IPS DF 4.7 (cell line): ENCODE measurements around the gene TMBIM1.
A peak's percentile ranks its signal among the peaks of the same experiment; 100 is the strongest.

Experiments used
- DNase-seq: peaks from one replicate; pipeline ENCODE4 v3.0.0-alpha.2; 2013; ENCODE audit warnings: low spot score; ENCODE audit errors: extremely low read depth

The TMBIM1 gene

GRCh38 chr2:218259099-218259961 lies 33.0 kb downstream of the TMBIM1 start:
- no peak for DNase-seq

- peak; percentile 76 for DNase-seq
These were observed 34.8 kb downstream of the TMBIM1 start for GRCh38 chr2:218257390-218257981.

GRCh38 chr2:218256612-218257350 lies 35.5 kb downstream of the TMBIM1 start:
- no peak for DNase-seq

GRCh38 chr2:218255446-218255845 lies 36.9 kb downstream of the TMBIM1 start:
- no peak for DNase-seq

DNA sequence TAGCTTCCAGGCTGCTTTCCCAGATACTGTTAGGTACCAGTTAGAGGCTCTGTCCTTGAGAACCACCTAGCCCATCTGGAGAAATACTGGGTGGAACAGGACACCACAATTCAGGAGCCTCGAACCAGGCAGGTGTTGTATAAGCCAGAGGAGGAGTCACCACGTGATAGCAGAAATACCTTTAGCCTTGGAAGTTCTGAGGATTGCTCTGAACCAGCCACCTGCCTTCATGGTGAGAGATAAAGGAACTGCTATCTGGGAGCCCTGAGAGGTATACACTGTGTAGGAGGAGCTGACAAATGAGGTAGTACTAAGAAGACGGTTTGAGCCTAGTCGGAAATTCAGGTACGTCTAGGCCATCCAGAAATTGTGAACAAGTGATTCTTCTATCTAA lies 39.1 kb downstream of the TMBIM1 start:
- DNase-seq = no peak

GRCh38 chr2:218252509-218253231 lies 39.6 kb downstream of the TMBIM1 start:
- DNase-seq = no peak

DNA sequence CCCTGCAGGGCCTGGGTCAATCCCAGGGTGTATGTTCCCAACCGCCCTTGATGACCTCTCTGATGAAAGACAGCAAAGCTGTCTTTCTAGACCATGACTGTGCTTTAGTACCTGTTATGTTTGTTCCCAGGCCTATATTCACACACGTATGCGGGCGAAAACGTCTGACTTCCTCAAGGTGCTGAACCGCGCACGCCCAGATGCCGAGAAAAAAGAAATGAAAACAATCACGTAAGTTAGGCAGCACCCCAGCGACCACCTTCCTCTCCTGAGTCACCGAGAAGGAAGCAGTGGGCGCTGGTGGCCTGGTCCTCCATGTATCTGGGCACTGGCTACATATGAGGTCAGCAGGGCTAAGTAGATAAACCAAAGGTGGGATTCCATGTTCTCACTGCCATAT lies 42.6 kb downstream of the TMBIM1 start:
- no peak for DNase-seq

DNA sequence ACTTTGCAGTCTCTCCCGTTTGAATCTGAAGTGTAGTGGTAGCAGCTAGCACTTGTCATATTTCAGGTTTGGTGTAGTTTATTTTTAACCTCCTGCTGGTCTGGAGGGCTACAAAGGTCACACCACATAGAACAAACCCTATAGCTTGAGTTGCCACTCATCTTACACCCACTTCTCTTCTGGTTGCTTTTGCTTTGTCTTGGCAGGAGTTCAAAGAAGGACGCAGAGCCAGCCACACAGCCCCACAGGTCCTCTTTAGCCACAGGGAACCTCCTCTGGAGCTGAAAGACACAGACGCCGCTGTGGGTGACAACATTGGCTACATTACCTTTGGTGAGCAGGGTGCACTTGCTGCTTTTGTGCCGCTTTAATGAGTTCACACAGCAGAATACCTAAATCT lies 47.1 kb downstream of the TMBIM1 start:
- DNase-seq = no peak

GRCh38 chr2:218244665-218245064 lies 47.6 kb downstream of the TMBIM1 start:
- no peak for DNase-seq

GRCh38 chr2:218244204-218244603 lies 48.1 kb downstream of the TMBIM1 start:
- no peak for DNase-seq

DNA sequence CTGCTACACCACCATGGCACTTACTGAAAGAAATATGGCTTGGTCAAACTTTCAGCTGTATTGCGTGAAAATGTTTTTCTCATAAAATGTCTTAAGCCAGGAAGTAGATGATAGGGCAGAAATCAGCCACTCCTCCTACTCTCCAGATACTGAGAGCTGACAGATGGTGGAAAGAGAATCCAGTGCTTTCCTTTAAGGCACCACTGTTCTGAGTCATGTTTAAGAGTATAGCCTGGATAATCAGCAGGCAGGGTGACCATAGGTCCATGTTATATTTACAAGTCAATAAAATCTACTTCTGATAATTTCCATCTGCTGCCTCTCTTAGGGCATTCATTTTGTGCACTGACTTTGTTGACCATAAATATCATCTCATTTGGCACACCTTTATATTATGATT lies 53.4 kb downstream of the TMBIM1 start:
- DNase-seq = no peak

DNA sequence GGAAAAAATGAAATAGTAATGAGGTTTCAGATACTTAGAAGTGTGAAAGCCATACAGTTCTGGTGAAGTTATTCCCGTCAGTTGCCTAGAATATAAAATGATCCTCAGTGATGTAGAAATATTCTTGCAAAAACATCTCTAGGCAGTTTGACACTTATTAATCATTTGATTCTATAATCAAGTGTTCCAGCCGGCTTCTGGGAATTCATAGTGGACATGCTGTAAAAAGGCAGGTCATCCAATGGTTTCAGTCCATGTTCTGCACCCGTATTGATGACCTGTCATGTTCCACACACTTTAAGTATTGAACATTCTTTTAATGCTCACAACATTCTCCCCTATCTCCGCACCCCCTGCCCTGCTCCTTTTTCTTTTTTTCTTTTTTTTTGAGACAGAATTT lies 55.5 kb downstream of the TMBIM1 start:
- DNase-seq = no peak

GRCh38 chr2:218235017-218235416 lies 57.3 kb downstream of the TMBIM1 start:
- DNase-seq = no peak

GRCh38 chr2:218234521-218234920 lies 57.8 kb downstream of the TMBIM1 start:
- no peak for DNase-seq

- no peak for DNase-seq
These were observed 58.8 kb downstream of the TMBIM1 start for GRCh38 chr2:218233543-218233942.

DNA sequence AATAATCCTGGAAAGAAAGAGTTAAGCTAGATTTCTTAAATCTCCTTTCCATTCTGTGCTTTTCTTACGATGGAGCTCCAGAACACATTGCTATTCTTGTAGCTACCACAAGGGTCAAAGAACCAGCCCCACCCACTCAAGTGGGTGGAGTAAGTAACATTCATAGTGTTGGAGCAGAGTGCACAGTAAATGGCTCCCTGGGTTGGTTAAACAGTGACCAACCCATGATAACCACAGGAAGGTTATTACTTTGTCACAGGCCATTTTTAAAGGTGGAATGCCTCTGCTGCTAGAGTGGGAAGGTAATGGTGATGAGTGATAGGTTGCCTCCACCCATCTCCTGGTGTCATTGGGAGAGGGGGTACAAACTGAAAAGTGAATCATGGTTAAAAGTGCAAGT lies 61.4 kb downstream of the TMBIM1 start:
- DNase-seq = no peak

GRCh38 chr2:218229851-218230250 lies 62.5 kb downstream of the TMBIM1 start:
- DNase-seq = no peak

GRCh38 chr2:218229239-218229638 lies 63.1 kb downstream of the TMBIM1 start:
- DNase-seq = no peak

DNA sequence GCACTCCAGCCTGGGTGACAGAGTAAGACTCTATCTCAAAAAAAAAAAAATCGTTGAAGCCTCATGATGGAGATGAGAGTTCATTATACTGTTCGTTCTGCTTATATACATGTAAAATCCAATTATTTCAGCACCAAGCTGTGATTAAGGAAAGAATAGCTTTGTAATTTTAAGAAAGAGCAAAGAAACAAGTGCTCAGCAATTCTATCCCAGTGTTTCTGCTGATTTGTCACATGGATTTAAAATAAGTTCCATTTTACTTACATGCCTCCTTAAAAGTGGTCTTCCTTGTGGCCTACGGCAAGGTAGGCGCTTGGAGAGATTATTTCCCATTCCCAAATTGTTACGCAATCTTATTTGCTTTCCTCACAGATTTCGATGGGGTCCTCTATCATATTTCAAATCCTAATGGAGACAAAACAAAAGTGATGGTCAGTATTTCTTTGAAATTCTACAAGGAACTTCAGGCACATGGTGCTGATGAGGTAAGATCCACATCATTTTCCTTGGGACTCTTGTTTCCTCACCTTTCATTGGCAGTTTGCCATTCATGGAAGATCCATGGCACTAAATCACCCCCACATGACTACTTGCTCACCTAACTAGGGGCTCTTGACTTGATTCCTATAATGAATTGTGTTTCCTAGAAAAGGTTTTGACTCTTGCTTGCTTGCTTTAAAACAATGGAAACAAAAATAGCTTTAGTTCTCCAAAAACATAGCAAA lies 63.8 kb downstream of the TMBIM1 start:
- no peak for DNase-seq

DNA sequence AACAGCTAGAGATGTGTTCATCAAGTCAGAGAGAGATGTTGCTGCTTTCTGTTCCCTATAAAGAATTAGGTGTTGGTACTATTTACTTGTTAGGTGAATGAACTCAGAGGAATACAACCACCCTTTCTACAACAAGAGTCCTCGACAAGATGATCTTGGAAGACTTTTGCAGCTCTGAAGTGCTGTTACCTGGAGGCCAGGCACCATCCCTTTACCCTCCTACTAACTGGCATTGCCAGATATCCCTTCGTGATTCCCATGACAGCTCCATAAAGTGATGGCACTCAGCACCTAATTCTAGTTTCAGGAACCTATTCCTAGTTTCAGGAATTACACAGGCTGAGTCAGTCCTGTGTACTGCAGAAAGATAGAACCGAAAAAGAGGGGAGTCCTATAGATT lies 65.4 kb downstream of the TMBIM1 start:
- DNase-seq = no peak
